ENCODE results near the gene SFTPB.
"Not testable (repeated sequence)": the region's sequence is repeated elsewhere in the genome, so short reads cannot be mapped to it uniquely, and the experiment has no call there.

Gene SFTPB

DNA sequence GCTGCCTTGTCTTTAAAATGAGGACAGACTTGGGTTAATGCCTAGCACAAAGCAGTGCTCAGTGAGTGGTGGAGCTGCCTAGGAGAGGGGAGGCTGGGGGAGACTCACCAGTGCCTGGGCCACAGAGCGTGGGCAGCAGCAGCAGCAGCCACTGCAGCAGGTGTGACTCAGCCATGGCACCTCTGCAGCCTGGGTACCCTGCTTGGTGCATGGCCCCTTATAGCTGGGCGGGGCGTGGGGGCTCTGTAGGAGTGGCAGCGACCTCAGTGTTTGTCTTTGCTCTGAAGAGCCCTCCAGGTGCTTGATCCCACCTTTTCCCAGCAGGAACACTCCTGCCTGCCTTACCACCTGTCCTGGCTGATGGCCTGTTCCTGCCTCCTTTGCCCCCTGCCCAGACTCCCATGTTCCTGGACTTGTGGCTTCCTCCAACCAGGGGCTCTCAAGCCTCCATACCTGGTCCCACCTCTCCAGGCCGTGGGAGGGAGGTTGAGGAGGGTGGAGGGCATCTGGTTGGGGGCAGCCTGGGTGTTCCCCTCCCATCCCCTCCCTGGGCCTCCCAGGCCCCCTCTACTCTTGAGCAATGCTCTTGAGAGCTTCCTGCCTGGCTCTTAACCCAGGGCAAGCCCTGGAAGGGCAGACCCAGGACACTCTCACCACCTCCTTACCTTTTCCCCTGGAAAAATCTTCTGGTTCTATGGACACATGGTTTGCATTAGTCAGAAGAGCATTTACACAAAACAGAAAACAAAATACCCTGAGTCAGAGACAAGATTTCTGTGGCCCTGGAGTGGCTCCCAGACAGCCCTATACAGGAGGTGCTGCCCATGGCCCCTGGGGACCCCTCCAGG lies at the start of gene SFTPB:
Gene SFTPB, minus strand, starts transcription at position 191 of the 848 bp plus-strand sequence. Its CDS starts 16 bp downstream, at position 175.
- no peak for DNase-seq

DNA sequence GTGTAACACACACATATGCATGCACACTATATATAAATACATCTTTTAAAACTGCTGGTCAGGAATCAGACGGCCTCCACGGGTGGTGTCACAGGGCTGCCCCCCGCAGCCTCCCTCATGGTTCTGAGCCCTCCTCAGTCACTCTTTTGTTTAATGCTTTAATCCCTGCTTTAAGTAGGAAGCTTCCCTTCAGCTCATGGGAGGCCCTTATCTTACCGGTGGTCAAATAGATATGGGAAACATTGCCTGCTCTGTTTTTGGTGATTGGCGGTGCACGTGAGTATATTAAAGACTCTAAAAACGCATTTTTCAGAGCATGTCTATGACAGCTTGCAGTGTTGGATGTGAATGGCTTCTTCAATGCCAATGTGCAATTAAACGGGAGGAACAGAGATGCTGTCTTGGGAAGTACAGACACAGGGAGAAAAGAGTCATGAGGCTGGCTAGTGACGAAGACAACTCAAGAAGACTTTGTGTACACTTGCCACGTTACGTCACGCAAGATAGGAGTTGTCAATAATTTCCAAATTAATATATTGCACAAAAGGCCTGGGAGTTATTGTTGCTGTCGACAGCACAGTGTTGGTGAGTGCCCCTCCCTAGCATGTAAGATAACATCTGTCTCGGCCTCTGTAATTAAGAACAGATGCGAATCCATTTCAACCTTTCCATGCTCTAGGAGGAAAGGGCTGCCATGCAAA lies 49.5 kb upstream of the SFTPB start:
- no peak for DNase-seq

DNA sequence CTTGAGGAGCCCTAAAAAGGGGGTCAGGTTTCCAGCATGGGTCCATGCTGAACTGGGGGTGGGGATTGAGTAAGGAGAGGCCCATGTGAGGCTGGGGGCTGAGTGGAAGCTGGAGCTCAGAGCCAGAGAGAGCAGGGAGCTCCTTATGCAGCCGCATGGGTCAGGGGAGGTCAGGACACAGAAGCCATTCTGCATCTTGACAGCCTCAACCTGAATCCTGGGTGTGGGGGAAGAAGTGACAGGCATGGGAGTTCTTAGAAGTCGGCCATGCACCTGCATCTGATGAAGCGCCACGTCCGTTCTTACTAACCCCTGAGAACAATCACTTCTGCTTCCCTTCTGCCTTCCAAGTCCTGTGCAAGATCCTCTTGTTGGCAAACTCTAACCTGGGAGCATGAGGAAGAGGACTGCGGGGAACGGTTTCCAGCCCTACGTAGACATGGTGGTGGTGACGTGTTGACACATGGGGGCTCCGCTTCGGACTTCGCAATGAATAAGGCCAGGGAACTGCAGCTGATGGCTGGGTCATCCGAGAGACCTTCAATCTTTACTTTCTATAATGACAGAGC lies 48.4 kb upstream of the SFTPB start:
- DNase-seq = no peak

DNA sequence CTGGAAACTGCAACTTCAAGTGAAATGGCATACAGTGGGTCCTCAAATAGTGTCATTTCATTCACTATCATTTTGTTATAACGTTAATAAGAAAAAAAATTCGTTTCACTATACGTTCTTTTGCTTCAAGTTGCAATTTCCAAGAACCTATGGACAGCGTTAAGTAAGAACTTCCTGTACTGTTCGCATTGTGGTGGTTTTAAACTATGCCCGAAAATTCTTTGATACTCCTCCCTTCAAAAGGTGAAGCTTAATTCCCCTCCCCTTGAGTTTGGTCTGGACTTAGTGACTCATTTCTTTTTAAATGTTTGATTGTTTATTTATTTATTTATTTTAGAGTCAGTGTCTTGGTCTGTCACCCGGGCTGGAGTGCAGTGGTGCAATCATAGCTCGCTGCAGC lies 46.8 kb upstream of the SFTPB start:
- DNase-seq = no peak

DNA sequence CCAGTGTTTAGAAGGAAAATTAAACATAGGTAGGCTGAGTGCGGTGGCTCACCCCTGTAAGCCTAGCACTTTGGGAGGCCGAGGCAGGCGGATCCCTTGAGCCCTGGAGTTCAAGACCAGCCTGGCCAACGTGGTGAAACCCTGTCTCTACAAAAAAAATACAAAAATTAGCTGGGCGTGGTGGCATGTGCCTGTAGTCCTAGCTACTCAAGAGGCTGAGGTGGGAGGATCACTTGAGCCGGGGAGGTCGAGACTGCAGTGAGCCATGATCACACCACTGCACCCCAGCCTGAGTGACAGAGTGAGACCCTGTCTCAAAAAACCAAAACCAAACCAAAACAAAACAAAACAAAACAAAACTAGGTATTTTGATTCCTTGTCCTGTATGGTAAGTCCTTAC lies 46.4 kb upstream of the SFTPB start:
- not testable (repeated sequence) for DNase-seq

DNA sequence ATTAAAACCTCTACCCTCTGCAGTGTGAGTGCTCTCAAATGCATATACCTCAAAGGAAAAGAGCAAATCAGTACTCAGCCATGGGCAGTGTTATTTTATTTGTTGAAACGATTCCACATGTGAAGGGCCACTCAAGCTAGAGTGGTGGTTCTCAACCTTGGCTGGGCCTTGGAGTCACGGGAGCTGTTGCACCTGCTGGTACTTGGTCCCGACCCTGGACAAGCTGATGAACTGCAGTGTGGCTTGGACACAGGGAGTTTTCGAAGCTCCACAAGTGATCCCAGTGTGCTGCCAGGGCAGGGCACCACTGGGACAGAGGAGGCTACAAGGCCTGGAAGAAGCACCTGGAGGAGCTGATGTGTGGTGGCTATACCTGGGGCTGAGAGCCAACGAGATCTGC lies 45.8 kb upstream of the SFTPB start:
- DNase-seq = no peak

DNA sequence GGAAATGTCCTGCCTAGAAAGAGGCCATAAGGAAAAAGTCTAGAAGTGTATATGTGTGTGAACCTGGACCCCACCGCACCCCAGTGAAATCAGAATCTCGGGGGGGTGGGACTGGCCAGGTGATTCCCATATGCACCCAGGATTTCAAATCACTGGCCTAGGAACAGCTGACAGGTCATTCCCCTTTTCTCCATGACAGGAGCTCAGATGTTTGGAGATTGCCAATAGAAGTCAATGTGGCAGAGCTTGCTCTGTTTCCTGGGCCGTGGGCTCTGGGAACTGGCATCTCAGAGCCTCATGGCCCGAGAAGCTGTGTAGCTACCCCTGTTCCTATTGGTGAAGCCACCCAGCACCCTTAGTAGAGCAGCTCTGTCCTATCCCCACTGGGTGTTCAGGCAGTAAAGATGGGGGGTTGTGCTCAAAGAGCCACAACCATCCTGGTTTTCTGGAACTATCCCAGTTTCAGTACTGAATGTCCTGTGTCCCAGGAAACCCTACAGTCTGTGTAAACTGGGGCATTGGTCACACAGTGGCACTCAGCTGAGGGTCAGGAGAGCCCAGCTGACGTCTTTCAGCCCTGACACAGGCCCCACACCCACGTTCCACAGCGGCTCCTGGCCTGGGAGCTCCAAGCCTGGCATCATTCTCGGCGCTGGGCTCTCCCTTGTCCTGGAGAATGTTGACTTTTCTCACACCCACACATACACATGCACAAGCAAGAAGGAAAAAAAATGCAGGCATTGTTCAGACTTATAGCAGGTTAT lies 45.0 kb upstream of the SFTPB start:
- peak in 23 of 58 donors; percentile 11 to 62 (median 35) for DNase-seq

DNA sequence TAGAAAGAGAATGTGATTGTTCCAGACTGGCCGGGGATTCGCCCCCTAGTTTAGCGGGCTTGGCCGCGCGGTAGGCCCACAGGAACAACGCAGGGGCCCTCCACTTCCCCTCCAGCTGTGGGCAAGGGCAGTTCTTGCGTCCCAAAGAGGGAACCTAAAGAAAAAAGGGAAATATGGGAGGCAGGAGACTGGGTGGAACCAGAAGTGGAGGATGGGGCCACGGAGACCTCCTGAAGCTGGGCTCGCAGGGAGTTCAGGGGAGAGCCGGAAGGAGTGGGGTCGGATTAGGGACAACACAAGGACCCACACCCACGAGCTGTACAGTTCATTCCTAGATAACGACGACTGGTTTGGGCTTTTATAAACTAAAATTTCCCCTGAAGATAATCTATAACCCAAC lies 44.3 kb upstream of the SFTPB start:
- peak in 1 of 58 donors; percentile 9 for DNase-seq

DNA sequence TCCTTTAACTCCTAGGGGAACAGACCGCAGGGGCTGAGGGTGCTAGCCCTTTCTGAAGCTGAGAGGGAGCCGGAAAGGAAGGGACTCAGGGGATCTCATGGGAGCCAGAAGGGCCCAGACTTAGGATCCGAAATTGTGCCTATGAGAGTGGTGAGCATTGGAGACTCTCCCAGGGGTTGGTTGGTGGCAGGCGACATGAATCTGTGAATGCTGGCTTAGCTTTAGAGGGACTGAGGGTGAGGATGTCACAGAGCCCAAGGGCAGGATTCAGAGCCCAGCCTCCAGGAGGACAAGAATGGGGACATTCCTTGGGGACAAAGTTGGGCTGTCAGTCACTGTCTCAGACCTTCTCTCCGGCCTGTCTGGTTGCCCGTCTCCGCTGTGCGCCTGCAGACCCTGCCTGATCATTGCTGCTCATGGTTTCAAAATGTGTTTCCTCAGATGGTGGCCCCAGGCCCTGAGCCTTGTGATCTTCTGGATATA lies 43.6 kb upstream of the SFTPB start:
- DNase-seq = no peak

DNA sequence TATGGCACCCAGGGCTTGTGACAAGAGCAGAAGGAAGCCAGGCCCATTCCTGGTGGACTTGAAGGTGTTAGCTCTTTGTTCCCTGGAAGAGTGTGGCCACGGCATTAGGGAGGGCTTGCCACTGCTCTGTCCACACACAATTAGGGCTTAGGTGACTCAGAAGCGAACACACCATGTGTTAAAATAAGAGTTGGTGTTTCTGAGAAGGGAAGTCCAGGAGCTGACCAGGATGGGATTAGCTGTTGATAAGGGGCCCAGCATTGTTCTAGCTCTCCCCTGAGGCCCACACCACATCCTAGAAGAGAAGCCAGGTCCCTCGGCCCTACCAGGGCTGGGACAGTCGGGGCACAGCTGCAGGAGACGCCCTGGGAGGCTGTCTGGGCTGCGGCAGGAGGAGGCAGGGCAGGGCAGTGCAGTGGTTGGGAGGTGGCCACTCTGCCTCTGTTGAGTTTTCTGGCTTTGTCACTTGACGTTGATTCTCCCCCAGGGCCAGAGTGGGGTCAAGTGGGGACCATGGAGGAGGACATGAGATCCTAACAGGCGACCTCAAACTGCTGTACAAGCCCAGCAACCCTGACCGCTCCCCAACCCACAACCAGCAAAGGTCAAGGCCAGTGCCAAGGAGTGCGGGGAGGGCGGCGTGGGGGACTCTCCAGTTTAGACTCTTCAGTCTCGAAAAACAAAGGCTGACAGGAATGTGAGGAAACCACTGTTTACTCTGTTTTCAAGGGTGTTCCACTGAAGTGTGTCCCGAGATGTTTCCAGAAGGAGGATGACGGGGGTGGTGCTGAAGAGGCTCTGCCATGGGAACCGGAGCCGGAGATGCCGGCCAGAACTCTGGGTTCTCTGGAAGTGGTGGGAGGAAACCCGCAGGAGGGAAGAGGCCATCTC lies 42.9 kb upstream of the SFTPB start:
- DNase-seq = peak in 8 of 58 donors; percentile 21 to 44 (median 27)

DNA sequence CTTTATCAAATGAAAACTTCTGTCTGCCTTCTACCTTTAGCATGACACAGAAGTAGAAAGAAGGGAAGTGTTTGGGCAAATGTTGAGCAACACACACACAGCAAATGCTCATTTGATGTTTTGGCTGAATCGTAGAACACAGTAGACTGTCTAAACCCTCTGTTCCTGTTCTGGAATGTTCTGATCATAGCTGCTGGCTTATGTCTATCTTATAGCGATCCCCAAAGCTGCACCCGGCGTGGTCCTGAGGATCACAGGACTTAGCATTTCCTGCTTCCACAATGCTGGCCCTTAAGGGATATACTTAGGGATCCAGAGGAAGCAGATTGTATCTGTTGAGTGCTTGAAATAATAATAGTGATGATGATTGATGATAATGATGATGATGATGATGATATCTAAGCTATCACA lies 41.4 kb upstream of the SFTPB start:
- no peak for DNase-seq

DNA sequence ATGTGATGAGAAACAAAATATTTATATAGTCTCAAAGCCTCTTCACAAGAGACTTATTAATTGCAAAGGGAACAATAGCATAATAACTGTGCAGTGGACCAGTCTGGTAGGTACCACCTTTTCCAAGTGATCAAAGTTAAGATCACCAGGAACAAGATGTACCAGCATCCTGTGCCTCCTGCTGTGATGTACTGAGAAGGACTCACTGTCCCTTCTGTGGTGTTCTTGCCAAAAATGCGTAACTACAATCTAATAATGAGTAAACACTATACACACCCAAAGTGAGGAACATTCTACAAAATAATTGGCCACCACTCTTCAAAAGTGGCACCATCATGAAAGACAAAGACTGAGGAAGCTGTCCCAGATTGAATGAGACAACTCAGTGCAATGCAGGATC lies 40.6 kb upstream of the SFTPB start:
- DNase-seq = no peak

DNA sequence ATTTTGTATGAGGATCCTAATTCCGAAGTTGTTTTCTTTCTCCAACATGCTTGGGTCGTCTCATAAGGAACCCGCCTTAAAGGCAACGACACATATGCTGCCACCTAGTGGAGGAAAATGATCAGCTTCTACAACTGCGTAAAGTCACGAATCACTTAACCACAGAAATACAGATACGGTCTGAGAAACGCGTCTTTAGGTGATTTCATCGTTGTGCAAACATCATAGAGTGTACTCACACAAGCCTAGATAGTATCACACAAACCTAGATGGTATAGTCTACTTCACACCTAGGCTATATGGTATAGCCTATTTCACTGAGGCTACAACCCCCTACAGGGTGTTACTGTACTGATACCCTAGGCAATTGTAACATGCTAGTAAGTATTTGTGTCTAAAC lies 39.3 kb upstream of the SFTPB start:
- DNase-seq = peak in 25 of 58 donors; percentile 11 to 73 (median 39)

DNA sequence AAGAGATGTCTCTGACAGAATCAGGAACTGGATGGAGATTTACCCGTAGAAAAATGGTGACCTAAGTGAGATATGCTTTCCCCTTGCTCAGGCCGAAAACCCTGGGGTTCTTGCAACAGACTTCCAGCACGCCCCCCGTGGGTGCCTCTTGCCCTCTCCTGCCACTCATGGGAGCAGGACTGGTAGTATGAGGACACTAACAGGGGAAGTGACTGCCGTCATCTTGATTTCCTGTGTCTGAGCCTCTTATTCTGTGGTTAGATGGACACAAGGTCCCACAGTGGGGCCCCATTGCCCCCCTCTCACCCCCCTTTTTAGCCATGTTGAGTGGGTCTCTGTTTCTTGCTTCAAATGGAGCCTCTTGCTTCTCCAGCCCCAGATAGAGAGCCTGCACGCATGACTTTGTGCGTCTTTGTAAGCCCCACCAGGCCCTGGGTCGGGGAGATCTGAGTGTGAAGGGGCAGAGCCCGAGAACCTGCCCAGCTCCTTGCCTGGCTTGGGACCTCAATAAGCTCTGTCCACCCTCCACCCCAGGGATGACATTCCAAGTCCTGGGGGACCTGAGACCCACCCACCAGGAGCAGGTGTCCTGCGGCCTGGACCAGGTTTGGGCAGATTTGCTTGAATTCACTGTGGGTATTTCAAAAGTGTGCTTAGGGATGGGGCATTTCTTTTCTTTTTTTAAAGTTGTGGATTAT lies 38.7 kb upstream of the SFTPB start:
- DNase-seq = peak in 17 of 58 donors; percentile 19 to 62 (median 35)

DNA sequence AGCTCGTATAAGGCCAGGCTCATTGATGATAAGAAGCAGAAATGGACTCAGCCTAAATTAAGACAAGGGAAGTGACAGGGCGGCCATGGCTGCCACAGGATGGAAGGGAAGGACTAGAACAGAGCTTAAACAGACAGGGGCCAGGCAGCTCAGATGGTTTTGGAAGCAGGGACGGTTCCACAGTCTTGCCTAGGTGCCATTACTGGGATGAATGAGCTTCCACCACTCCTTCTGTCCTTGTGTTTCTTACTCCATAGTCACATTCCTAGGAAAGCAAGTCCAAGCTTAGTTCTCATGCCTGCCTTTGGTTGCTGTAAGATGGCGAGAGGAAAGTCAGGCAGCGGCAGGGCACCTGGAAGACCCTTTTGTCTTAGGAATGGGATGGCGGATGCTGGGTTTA lies 38.1 kb upstream of the SFTPB start:
- DNase-seq = no peak

DNA sequence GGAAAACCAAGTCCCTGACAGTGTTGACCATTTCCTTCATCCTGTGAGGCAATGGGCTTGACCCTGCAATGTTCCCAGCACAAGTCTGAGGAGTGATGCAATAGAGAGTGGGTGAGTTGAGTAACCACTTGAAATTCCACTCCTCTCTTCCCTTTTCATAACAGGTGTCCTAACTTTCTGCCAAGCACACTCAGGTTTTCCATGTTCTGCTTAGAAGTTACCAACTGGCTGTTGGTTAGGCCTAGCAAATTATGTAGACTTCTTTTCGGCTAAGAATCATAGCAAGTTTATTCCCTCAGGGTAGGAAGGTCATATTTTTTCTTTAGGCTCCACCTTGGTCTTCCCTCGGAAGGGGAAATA lies 37.7 kb upstream of the SFTPB start:
- peak in 1 of 58 donors; percentile 50 for DNase-seq

DNA sequence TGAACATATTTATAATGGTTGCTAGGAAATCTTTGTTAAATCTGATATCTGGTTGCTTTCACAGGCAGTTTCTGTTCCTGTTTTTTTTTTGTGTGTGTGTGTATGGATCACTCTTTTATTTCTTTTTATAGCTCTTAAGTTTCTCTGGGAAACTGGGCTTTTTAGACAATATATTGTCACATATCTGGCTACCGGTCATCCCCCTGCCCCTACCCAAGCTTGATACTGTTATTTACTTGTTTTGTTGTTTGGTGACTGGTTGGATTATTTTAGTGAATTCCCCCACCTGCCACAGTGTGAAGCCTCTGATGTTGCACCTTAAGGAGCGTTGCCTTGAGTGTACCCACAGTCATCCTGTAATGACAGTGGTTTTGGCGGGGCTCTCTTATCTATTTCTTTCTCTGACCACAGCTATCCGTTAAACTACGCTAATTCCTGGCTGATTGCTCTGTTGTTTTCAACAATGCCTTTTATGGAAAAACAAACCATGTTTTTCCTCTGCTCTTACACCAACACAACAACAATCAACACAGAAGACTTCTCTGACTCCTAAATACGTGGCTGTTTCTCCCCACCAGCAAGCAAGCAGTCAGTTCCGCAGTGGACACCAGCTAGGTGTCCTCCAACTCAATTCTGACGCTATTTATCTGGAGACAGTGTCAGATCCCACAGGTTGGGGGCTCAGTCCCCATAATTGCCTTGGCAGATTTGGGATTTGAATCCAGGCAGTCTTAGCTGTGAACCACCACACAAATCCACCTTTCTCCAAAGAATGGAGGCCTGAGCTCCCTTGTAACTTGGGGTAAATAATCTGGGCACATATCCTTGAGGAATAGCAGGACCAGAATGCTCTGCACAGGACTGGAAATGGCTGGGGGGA lies 37.0 kb upstream of the SFTPB start:
- DNase-seq = no peak

DNA sequence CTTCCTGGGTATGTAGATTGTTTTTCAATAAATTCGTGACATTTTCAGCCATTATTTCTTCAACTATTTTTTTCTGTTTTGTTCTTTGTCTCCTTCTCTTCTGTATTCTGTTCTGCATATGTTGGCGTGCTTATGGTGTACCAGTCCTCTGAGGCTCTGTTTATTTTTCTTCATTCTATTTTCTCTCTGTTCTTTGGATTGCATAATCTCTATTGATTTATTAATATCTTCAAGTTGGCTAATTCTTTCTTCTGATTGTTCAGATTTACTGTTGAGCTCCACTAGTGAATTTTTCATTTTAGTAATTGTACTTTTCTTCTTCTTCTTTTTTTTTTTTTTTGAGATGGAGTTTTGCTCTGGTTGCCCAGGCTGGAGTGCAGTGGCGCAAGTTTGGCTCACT lies 36.0 kb upstream of the SFTPB start:
- DNase-seq = no peak

DNA sequence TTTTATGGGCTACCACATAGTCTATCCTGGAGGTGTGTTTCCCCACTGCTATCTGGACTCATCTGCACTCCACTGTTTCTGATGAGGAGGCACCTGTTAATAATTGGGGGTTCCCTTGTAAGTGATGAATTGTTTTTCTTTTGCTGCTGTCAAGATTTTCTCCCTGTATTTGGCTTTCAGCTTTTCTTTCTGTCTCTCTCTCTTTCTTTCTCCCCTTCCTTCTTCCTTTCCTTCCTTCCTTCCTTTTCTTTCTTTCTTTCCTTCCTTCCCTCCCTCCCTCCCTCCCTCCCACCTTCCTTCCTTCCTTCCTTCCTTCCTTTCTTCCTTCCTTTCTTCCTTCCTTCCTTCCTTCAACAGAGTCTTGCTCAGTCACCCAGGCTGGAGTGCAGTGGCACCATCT lies 35.3 kb upstream of the SFTPB start:
- DNase-seq = no peak
